HCT116 (cell line): ENCODE results near the gene B3GNT2. TPM values are rescaled to one million over a fixed set of nuclear protein-coding genes. Genes with fewer than 3 reads are reported as not detected.

ENCODE experiments used
- ATAC-seq: fragments of 200-7000 bp; cut with Tn5 transposase; 2 replicates; pipeline ENCODE4 v1.9.1; 2020; ENCODE audit warnings: mild to moderate bottlenecking, moderate library complexity
- BruUV-seq: library from RNA; stranded (reverse); fragments of 400-500 nt; replicated peaks from 2 replicates; lab custom pipeline; 2021; lab: Mats Ljungman, UMichigan
- CTCF ChIA-PET: fragments of 300-600 bp; sonication (Branson Sonifier 250); formaldehyde crosslinking; loops from one replicate; lab custom pipeline; 2021; ENCODE audit warnings: antibody characterized with exemption; lab: Charles Lee
- POLR2A ChIA-PET: fragments of 300-600, 350-600 bp; sonication (Branson Sonifier 250); formaldehyde crosslinking; loops from one replicate; lab custom pipeline; 2021; ENCODE audit warnings: antibody characterized with exemption; lab: Charles Lee
- RAD21 ChIA-PET, 2 experiments: fragments of 300-600 bp; sonication (Branson Sonifier 250); formaldehyde crosslinking; loops; one replicate each; lab custom pipeline; 2023; ENCODE audit warnings: low total read pairs in 2 of 2; ENCODE audit not compliant: uncharacterized antibody in 2 of 2, unreplicated experiment in 2 of 2, low non-redundant PET in 1 of 2; lab: Charles Lee
- DNase-seq: peaks from one replicate; pipeline ENCODE4 v3.0.0-alpha.2; 2010; ENCODE audit warnings: low read depth, low spot score
- H2AFZ ChIP-seq: fragments of 200-600 bp; shearing (Covaris generic), sonication (generic); 2 replicates; pipeline ENCODE4 v1.6.1; 2017; ENCODE audit warnings: low read depth, mixed run types, mixed read lengths, antibody characterized with exemption, low read length; ENCODE audit not compliant: poor library complexity, severe bottlenecking
- H3K27ac ChIP-seq: 2 replicates; pipeline ENCODE4 v1.5.1; 2012; ENCODE audit warnings: low read depth, low read length
- H3K27me3 ChIP-seq: fragments of 200-600 bp; sonication (generic); 2 replicates; pipeline ENCODE4 v1.6.1; 2016; ENCODE audit warnings: mixed run types, low read length, mixed read lengths; ENCODE audit not compliant: insufficient read depth
- H3K36me3 ChIP-seq, 2 experiments: fragments of 200-500 bp in 1 of 2; fragments of 200-600 bp in 1 of 2; sonication (Bioruptor generic) in 1 of 2; sonication (generic) in 1 of 2; 2 replicates each; pipeline versions ENCODE4 v1.5.1 to v1.6.1; 2014 to 2016; ENCODE audit warnings: low read length in 2 of 2, inconsistent platforms in 1 of 2, mixed read lengths in 1 of 2, mixed run types in 1 of 2; ENCODE audit not compliant: insufficient read depth in 2 of 2, control insufficient read depth in 1 of 2
- H3K4me1 ChIP-seq, 2 experiments: fragments of 200-600 bp in 1 of 2; sonication (generic) in 1 of 2; 2 replicates each; pipeline versions ENCODE4 v1.5.1 to v1.6.1; 2012 to 2017; ENCODE audit warnings: low read length in 2 of 2, inconsistent platforms in 1 of 2, mild to moderate bottlenecking in 1 of 2, mixed read lengths in 1 of 2, mixed run types in 1 of 2, moderate library complexity in 1 of 2; ENCODE audit not compliant: insufficient read depth in 2 of 2, control insufficient read depth in 1 of 2
- H3K4me2 ChIP-seq: fragments of 200-600 bp; sonication (generic); 2 replicates; pipeline ENCODE4 v1.6.1; 2017; ENCODE audit warnings: mixed run types, low read length, mixed read lengths
- H3K4me3 ChIP-seq, 2 experiments: fragments of 200-600 bp in 1 of 2; sonication (generic) in 1 of 2; replicated peaks in 1 of 2; 2 replicates each; pipeline ENCODE4 v1.5.1; 2011 to 2016; ENCODE audit warnings: low read length in 2 of 2, control low read depth in 1 of 2, low read depth in 1 of 2, mild to moderate bottlenecking in 1 of 2, mixed read lengths in 1 of 2, mixed run types in 1 of 2
- H3K79me2 ChIP-seq: fragments of 200-600 bp; sonication (generic); 2 replicates; pipeline ENCODE4 v1.6.1; 2017; ENCODE audit warnings: mild to moderate bottlenecking, mixed run types, low read length, moderate library complexity, mixed read lengths; ENCODE audit not compliant: insufficient read depth
- H3K9ac ChIP-seq: fragments of 200-600 bp; sonication (generic); 2 replicates; pipeline ENCODE4 v1.6.1; 2016; ENCODE audit warnings: low read length, mixed read lengths
- H3K9me2 ChIP-seq: fragments of 200-600 bp; sonication (generic), shearing (Covaris generic); 2 replicates; pipeline ENCODE4 v1.6.1; 2017; ENCODE audit warnings: mixed run types, mild to moderate bottlenecking, moderate library complexity; ENCODE audit not compliant: insufficient read depth
- H3K9me3 ChIP-seq, 2 experiments: fragments of 200-500 bp in 1 of 2; fragments of 200-600 bp in 1 of 2; sonication (Bioruptor generic) in 1 of 2; sonication (generic) in 1 of 2; 2 replicates each; pipeline ENCODE4 v1.6.1; 2014 to 2017; ENCODE audit warnings: low read length in 2 of 2, mixed read lengths in 2 of 2, inconsistent platforms in 1 of 2, low read depth in 1 of 2, mild to moderate bottlenecking in 1 of 2, mixed run types in 1 of 2, moderate library complexity in 1 of 2; ENCODE audit not compliant: control insufficient read depth in 1 of 2, insufficient read depth in 1 of 2
- H4K20me1 ChIP-seq: fragments of 200-600 bp; sonication (generic), shearing (Covaris generic); 2 replicates; pipeline ENCODE4 v1.6.1; 2017; ENCODE audit warnings: mixed run types, mild to moderate bottlenecking, moderate library complexity; ENCODE audit not compliant: insufficient read depth
- ATF3 ChIP-seq: IDR thresholded peaks from 2 replicates; pipeline ENCODE4 v1.6.1; 2012
- CBX3 ChIP-seq: IDR thresholded peaks from 2 replicates; pipeline ENCODE4 v1.6.1; 2012; ENCODE audit warnings: low read depth
- EGR1 ChIP-seq: IDR thresholded peaks from 2 replicates; pipeline ENCODE4 v1.6.1; 2012; ENCODE audit warnings: low read depth
- EZH2 ChIP-seq: fragments of 200-600 bp; sonication (generic); IDR thresholded peaks from 2 replicates; pipeline ENCODE4 v1.6.1; 2017; ENCODE audit warnings: antibody characterized with exemption, mixed run types
- EZH2phosphoT487 ChIP-seq: fragments of 200-600 bp; IDR thresholded peaks from 2 replicates; pipeline ENCODE4 v1.6.1; 2018; ENCODE audit warnings: antibody characterized with exemption, borderline replicate concordance
- FOSL1 ChIP-seq: IDR thresholded peaks from 2 replicates; pipeline ENCODE4 v1.6.1; 2012; ENCODE audit warnings: low read depth
- JUND ChIP-seq: IDR thresholded peaks from 2 replicates; pipeline ENCODE4 v1.6.1; 2012
- POLR2A ChIP-seq: IDR thresholded peaks from 2 replicates; pipeline ENCODE4 v1.7.0; 2011; ENCODE audit warnings: borderline replicate concordance; ENCODE audit not compliant: insufficient read depth, insufficient read length; ENCODE audit errors: extremely low read depth
- POLR2AphosphoS5 ChIP-seq: IDR thresholded peaks from 2 replicates; pipeline ENCODE4 v1.6.1; 2011; ENCODE audit warnings: mild to moderate bottlenecking, low read depth, low read length, moderate library complexity
- RAD21 ChIP-seq: IDR thresholded peaks from 2 replicates; pipeline ENCODE4 v1.6.1; 2012; ENCODE audit warnings: low read depth, mild to moderate bottlenecking
- TCF7L2 ChIP-seq: IDR thresholded peaks from 2 replicates; pipeline ENCODE4 v1.7.0; 2011; ENCODE audit warnings: borderline replicate concordance, inconsistent platforms; ENCODE audit not compliant: insufficient read depth, insufficient read length; ENCODE audit errors: extremely low read depth
- YY1 ChIP-seq: IDR thresholded peaks from 2 replicates; pipeline ENCODE4 v1.6.1; 2011; ENCODE audit warnings: low read length, low read depth, moderate library complexity, mild to moderate bottlenecking; ENCODE audit not compliant: insufficient replicate concordance; ENCODE audit errors: extremely low read depth
- ZBTB33 ChIP-seq: IDR thresholded peaks from 2 replicates; pipeline ENCODE4 v1.6.1; 2011; ENCODE audit warnings: mild to moderate bottlenecking, low read length, moderate library complexity; ENCODE audit not compliant: insufficient replicate concordance; ENCODE audit errors: extremely low read depth
- ZFX ChIP-seq: fragments of 450-650 bp; IDR thresholded peaks from 2 replicates; pipeline ENCODE4 v1.6.1; 2017
- ZNF274 ChIP-seq: fragments of 200-500 bp; sonication (Bioruptor generic); IDR thresholded peaks from 2 replicates; pipeline ENCODE4 v1.6.1; 2014; ENCODE audit warnings: mild to moderate bottlenecking, low read depth, low read length, inconsistent platforms
- intact Hi-C: fragments of 100-400 bp; cut with micrococcal nuclease; formaldehyde crosslinking; loops from 2 replicates; pipeline ENCODE4 v1.10.0; 2022
- total RNA-seq: library from RNA; stranded (reverse); gene quantifications from one replicate; pipeline ENCODE4 v1.2.1, GENCODE V29; 2021; ENCODE audit not compliant: unreplicated experiment
- TF ChIP-seq, protein P1 (sequence below): IDR thresholded peaks from 2 replicates; pipeline ENCODE4 v1.6.1; 2012

The B3GNT2 gene
- total RNA-seq, 1 experiment from 2014 or later, result 21.5 TPM

- no peak for TF ChIP-seq ZBTB33
Measured at GRCh38 chr2:62222171-62222570, 26.3 kb downstream of the B3GNT2 start (continued).

- H3K9me2 ChIP-seq, result no peaks in the 10 kb centered on the region
- CTCF ChIA-PET, result no interaction called here
- no peak for DNase-seq
- no peaks in the 10 kb centered on the region for H3K9me3 ChIP-seq
- BruUV-seq, result no TSS peak
- POLR2A ChIA-PET, result no interaction called here
- ATAC-seq, result no peak
- H3K4me1 ChIP-seq, result peaks cover 0 to 5% of the 10 kb centered on the region in 2 experiments; a peak in 2 of 4 replicates
- H3K36me3 ChIP-seq, result peaks cover 2 to 16% of the 10 kb centered on the region in 2 experiments; a peak in 3 of 4 replicates
- H4K20me1 ChIP-seq, result no peaks in the 10 kb centered on the region
- no peaks in the 10 kb centered on the region for H3K27me3 ChIP-seq
- H2AFZ ChIP-seq, result no peak overlapping the region
- no peak overlapping the region for H3K9ac ChIP-seq
- no peak overlapping the region for H3K27ac ChIP-seq
- peaks cover 62% of the 10 kb centered on the region for H3K79me2 ChIP-seq
- intact Hi-C loops, result no loop called here
- no peak overlapping the region for H3K4me3 ChIP-seq
- RAD21 ChIA-PET, result no interaction called here
- TF ChIP-seq EZH2, result no peak
- TF ChIP-seq TCF7L2, result no peak
- no peak for TF ChIP-seq YY1
- no peak for TF ChIP-seq FOSL1
- no peak for TF ChIP-seq POLR2AphosphoS5
- no peak for TF ChIP-seq ATF3
- TF ChIP-seq JUND, result no peak
- no peak for TF ChIP-seq EZH2phosphoT487
- no peak for TF ChIP-seq ZNF274
- TF ChIP-seq RAD21, result no peak
- TF ChIP-seq ZFX, result no peak
- TF ChIP-seq POLR2A, result no peak
- TF ChIP-seq, protein P1, sequence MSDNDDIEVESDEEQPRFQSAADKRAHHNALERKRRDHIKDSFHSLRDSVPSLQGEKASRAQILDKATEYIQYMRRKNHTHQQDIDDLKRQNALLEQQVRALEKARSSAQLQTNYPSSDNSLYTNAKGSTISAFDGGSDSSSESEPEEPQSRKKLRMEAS, result no peak
- TF ChIP-seq EGR1, result no peak
- TF ChIP-seq CBX3, result no peak
- H3K4me2 ChIP-seq, result no peak overlapping the region
Measured at GRCh38 chr2:62222674-62223073, 26.8 kb downstream of the B3GNT2 start.
